DMS 273 treated with DMSO at 0.1 percent for 48 hours (cell line): ENCODE results near the gene ALCAM.

Experiments used
- DNase-seq: peaks from one replicate; lab custom pipeline; 2025; lab: John Stamatoyannopoulos, UW

Gene ALCAM

DNA sequence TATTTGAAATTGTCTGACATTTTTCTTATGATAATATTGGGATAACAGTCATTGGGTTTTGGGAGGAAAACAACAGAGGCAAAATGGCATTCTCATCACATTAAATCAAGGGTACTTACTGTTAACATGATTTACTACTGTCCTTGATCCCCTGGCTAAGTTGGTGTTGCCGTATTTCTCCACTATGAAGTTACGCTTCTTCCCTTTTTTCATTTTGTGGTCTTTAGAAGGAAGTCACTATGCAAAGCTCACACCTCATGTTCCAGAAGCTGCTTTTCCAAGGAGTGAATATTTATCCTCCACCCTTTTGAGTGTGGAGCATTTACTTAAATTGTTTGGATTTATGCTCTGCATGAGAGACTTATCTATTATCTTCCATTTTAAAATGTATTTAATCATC is 63.7 kb downstream of the ALCAM start:
- no peak for DNase-seq

DNA sequence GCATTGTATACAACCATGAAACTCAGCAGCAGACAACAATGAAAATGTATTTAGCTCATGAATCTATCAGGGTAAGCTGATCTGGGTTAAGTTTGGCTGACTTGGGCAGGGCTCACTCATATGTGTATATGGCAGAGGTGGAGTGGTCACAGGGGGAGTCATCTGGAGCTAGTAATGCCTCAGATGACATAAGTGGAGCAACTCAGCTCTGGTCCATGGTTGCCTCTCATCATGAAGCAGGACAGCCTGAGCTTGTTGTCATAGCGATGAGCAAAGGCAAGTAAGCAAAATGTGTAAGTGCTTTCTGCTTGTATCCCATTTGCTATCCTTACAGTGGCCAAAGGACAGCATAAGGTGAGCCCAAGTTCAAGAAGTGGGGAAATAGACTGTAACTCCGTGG is 64.5 kb downstream of the ALCAM start:
- no peak for DNase-seq

DNA sequence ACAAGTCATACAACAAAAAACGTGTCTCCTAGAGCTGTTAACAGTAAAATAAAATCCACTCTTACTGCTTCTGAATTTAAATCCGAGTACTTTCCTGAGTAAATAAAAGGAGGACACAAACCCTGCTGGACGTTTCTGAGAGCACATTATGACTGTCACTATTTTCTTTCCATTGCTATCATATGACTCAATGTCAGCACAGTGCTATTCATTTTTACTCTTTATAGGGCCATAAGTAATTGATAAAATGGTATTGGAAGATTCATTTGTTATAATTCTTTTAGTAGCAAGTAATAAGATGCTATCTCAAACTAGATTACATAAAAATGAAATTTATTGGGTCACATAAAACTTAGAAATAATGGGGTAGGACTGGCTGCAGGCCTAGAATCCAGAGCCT is 68.6 kb downstream of the ALCAM start:
- DNase-seq = no peak

DNA sequence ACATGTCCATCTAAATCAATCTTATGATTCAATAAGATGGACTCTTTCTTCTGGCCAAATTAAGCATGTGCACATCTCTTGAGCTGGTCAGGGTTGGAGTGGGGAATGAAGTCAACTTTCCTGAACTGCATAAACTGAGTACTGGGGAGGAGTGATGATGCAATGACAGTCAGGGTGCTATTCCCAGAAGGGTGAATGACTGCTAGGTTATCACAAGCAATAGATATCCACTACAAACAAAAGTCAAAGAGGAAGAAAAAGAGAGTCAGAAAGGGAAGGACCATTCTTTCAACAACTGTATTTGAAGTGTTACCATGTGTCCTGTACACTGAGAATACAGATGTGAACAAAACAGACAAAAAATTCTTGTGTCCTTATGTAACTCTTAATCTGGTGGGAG is 70.0 kb downstream of the ALCAM start:
- DNase-seq = no peak

DNA sequence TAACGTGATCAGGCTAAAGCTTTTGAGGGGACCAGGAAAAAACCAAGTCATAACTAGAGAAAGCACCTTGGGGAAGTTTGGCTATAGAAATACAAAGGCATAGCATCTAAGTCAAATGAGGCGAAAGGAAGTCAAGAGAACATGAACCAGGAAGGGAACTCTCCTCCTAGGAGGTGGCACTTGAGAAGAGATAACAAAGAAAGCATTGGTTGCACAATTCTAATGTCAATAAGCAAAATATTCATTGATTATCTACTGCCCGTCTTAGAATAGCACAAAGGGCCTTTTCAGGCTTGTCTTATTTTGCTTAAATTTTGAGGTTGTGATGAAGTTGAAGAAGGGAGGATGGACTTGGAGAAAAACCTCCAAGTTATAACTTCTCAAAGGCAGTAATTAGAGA is 73.4 kb downstream of the ALCAM start:
- DNase-seq = no peak

DNA sequence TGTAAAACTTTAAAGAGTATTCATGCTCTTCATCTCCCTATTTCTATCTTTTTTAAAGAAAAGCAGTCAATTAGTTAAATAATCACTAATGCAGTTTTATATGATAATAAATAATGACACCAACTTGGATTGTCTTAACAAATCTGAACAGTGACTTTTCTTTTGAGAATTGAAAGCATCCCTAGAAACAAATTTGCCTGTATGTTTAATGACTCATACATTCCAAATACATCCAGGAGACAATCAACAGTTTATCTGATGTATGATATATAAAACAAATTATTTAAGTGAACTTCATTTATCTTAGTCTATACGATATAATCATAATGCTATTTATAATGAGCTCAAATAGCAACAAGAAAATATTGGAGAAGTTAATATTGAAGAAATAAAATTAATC is 78.0 kb downstream of the ALCAM start:
- DNase-seq = no peak

DNA sequence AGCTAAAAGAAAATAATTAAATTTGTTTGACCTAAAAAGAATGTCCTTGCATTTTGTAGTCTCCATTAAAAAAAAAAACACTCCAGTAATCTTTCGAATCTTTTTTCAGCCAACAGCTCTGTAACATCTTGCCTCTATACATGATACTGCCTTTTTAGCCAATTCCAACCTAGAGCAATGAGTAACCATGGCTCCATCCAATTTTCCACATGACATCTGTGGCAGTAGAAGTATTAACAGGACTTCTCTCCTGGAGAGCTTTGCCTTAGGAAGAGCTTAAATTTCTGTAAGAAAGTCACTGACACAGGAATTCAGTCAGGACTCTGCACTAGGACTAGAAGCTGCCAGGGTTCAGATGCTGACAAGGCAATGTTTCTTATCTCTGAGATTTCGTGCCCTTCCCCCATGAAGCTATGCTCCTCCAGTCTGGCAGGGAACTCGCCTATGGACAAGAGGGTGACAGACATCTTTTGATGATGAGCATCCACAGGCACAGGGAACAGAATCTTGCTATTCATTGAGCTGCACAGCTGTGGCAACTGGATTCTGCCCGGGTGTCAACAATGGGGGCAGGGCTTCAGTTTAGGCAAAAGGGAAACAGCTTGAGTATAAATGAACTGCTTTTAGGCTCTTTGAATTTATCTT is 81.8 kb downstream of the ALCAM start:
- DNase-seq = peak; percentile 53

DNA sequence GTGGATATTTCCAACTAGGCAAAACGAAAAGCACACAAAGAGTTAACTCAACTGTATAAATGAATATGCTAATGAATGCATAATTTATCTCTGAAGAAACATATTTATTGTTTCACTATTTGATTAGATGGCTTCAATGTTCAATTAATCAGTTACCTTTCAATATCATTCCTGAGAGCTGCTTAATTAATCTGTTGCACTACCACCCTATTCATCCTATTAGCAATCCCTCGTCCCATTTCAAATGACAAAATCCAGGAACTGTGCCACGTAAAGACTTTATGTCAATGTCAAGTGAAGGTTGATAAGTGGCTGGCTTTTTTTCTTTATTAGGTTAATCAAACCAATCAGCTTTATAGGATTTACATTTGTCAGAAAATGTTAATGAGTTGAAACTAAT is 82.7 kb downstream of the ALCAM start:
- no peak for DNase-seq

DNA sequence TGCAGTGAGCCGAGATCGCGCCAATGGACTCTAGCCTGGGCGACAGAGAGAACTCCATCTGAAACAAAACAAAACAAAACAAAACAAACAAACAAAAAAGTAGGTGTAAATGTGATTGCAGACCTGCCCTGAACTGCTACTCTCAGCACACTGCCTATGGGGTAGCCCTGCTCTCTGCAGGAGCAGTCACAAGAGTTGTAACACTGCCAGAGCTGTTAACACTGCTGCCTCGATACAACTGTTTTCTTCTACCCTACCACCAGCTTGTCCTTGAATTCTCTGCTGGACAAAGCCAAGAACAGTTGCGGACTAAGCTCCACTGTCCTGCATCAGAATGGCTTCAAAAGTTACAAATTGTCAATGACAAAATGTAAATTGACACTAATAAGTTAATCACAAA is 89.3 kb downstream of the ALCAM start:
- no peak for DNase-seq

DNA sequence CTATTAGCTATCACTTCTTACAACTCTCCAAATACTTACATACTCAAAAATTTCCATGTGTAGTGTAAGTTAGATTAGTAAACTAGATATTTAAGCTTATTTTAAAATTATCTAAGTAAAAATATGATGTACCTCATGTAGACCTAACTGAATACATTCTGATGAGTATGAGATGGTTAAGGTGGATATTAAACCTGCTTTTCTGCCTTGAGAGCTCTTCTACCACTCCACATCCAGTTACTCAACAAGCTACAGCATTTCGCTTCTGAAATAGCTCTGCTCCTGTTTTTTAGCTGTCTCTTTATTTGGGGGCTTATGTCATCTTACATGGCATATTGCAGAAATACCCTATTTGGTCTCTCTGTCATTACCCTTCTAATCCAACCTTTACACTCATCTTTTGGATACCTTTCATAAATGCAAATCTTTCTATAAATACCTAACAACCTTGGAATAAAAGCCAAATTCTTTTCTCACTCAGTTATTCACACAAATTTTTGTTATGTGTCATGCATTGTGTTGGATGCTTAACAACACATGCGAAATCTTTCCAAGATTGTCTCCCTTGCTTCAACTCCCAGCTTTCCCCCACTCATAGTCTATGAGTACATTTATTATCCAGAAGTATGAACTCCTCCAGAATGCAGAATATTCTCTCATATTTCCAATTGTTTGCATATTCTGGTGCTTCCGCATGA is 92.0 kb downstream of the ALCAM start:
- DNase-seq = no peak

DNA sequence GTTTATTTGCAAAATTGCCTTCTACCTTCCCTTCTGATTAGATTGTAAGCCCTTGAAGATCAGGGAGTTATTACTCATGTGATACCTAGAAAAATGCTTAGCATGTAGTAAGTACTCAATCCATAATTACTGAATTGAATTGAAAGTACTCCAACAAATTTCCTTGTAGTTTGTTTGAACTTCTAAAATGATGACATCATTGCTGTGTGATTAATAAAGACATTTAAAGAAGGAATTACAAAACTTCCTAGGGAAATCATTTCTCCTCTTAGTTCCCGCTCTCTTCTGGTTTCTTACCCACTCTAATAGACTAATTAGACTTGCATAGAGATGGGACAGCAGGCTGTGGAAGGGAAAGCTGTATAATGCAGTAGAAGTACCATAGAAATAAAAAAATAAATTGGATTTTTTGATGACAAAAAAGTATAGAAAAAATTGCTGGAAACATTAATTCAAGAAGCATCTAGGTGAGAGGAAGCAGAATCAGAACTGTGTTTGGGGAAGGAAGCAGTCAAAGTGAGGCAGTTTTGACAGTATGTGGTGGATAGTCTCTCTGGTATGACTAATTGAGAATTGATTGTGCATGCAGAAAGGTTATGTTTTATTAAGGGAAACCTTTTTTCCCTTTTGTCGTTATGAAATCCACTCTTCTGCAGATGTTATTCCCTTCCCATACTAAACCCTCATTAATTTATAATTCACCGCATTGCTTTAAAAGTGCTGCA is 93.0 kb downstream of the ALCAM start:
- DNase-seq = no peak

DNA sequence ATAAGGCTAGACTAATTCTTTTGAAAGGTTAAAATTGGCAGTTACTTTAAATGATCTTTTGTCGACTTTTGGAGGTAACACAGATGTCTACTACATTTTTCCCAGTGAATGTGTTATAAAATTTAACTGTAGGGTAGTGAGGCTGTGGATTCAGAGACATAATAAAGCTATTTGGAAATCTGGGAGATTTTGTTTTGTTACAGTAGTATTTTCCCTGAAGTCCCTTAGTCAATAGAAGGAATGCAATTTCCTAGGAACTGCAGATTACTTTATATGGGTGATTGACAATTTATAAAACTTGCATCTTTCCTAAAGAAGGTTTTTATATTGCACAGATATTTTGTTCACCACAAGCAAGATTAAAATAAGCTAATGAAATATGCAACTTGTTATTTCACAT is 96.9 kb downstream of the ALCAM start:
- DNase-seq = no peak

DNA sequence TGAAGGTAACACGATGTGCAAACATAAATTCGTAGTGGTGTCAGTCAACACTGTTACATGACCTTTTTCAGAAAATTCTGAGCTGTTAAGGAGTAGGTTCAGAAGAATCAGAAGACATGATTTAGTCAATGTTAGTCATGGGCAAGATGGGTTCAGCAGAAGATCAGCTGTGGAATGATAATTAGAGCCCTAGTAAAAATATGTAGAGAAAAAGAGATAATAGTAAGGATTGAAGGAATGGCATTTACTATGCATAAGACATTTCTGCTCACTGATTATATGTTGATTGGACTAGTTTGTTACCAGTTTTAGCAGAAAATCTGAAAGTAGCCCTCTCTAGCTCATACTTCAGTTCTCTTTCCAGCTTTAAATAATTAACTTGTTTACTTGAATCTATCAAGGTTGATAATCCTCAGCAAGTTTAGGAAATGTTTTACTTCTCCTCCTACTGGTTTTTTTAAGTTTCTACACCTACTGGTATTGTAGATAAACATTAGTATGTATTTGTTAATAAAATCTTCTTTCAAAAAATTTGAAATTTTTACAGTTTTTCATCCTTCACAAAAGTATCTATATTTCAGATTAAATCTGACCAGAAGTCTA is 98.6 kb downstream of the ALCAM start:
- DNase-seq = no peak

DNA sequence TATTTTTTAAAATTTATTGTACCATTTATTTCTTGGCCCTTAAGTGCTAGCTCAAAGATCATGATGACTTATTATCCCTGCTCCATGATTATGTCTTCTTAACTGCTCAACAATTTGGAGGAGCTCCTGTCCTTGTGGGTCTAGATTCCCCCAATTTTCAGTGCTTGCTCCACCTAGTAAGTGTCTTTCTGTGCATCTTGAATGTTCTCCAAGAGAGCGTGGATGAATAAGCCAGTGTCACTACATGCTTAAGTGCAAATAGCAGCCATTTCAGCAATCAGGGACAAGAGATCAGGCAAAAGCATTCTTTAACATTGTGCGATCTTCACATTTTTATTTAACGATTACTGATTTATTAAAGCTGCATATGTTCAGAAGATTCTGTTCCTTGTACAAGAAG is 99.4 kb downstream of the ALCAM start:
- DNase-seq = no peak

DNA sequence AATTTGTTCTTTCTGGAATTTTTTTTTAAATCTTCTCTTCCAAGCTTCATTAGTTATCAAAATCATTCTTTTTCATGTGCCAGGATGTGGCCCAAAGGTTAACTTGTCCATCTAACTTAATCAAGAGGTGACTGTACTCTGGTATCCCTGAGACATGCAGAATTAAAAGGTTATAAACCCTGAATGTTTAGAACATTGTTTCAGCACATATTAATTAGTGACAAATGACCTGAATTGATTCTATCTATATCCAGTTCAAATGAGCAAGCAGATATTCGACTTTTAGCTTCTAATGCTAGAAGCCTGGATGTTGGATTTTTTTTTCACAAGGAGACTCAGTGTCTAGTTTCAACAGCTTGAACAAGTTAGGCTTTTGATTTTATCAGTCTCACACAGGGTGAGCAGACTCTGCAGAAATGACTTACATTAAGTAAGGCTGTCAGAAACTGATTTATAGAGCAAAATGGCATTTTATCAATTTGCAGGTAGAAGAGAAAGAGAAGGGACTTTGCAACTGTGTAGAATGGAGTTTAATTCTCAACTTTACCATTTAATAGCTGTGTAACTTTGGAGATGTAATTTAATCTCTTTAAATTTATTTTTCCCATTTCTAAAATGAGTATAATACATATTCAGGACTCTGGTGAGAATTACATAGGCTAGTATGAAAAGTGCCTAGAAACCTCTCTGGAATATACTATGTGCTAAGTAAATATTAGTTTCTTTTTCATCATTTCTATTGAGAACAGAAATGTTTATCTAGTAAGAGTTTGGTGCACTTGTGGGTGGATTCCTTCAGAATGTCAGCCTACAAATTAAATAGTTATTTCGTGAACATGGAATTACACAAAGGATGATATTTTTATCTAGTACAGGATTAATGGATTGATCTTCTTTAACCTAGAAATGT is 100.0 kb downstream of the ALCAM start:
- peak; percentile 53 for DNase-seq

DNA sequence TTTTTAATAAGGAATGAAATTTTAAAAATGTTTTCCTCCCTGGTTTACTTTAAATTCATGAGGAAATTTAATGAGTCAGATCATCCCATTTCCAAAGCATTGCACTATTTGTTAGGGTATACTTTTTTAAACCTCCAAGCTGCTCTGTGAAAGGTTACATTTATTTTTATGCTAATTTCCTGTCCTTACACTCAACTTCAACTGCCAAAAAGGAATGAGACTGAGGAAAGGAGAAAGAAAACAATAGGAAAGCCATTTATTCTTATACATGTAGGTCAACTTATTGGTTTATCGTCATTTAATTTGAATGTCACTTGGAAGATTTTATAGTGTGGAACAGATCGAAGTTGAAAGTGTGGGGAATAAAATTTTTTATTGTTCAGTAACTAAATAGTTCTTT is 104.1 kb downstream of the ALCAM start:
- no peak for DNase-seq

DNA sequence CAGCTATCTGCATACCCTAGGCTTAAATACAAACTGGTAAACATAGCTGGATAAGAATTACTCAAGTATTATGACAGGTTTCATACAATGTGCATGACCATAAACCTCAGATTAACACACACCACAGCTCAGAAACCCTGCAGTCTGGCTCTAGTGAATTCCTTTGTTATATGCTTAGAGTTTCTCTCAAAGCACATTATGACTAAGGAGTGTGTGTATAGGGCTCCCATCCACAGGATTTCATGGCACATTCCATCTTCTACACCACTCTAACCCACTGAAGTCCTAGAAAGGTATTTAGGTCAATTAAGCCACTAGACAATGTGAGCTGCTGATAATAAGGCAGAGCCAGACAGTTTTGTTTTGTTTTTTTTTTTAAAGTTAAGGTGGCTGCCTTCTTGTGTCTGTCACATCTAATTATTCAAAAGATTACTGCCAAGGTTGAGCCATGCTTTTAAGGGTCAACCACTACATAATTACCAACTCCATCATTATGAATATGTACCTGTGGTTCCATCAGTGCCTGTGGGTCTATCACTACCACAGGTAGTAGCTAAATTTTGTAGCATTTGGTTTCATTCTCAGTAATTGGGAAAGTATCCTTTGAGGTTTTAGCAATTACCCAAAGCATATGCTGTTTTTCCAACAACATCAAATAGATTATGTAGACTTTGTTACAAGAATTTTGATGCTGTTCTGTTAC is 107.0 kb downstream of the ALCAM start:
- DNase-seq = no peak

DNA sequence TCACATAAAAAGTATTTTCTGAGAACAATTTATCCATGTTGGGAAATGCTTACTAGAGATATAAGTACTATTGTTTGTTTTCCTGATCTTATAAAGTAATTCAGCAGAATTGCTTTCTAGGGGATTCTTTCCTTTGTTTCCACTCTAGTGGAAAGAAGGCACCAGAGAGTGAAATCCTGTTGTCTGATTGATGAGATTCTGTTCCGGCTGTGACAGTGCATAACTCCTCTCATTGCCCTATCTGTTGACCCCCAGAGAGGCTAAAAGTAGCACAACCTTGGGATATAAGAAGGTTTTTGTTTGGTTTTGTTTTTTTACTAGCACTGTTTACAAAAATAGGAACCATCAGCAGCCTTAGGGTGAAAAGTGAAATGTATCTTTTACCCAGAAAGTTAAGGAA is 114.1 kb downstream of the ALCAM start:
- no peak for DNase-seq

DNA sequence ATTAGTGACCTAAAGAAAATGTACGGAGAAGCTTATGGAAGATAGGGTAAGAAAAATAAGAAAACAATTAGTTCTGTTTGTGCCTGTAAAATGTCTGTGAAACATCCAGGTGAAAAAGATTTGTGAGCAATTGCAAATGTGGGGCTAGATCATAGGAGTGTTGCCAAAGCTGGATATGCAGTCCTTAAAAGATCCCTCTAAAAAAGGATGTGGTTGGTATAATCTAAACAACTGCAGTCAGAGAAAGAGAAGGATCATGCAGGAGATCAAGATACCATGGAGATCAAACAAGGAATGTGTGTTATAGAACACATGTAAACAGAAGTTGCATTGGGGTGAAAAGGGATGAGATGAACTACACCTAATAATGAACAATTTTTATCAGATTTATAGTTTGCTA is 116.8 kb downstream of the ALCAM start:
- DNase-seq = no peak

DNA sequence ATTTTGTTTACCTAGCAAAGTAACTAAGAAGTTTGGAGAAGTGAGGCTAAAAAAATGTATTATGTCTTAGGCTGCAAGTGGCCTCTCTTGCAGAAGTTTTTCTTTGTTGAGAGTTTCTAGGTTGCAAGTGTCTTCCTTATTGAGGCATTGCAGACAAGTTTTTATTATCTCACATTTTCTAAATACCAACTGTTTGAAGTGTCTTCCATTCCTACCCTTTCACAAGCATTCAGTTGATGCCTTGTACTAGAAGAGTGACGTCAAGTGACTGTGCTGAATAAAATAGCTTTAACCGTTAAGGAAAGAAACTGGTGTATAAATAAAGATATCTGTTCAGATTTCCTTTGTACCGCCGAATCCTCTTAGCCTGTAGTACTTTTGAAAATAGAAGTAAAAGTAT is 123.3 kb downstream of the ALCAM start:
- no peak for DNase-seq

DNA sequence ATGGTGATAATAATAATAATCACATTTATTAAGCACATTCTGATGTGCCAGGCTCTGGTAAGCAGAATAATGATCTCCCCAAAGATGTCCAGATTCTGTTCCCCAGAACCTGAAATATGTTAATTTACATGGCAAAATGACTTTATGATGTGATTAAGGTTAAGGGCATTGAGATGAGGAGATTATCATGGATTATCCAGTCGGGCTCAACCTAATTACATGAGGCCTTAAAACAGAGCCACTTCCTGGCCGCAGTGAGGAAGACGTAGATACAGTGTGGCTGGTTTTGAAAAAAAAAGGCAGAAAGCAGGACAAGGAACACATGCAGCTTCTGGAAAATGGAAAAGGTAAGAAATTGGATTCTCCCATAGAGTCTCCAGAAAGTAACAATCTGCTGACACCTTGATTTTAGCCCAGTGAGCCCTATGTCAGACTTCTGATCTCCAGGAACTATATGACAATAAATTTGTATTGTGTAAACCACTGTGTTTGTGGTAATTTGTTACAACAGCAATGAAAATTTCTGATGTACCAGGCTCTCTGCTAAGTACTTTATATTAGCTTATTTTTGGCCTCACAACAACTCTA is 126.7 kb downstream of the ALCAM start:
- DNase-seq = no peak
